ENCODE results near the gene AIF1L. TPM values are rescaled to one million over a fixed set of nuclear protein-coding genes. Genes with fewer than 3 reads are reported as not detected.
"Not testable (repeated sequence)": the region's sequence is repeated elsewhere in the genome, so short reads cannot be mapped to it uniquely, and the experiment has no call there.

Gene AIF1L
- total and polyA plus RNA-seq, 4 donors, result 0.61 to 1.8 (median 1.2) TPM

- TF ChIP-seq SP1 (IDR thresholded peaks at IDR 0.05) (no peak), JUND (IDR thresholded peaks at IDR 0.05) (no peak), GABPA (IDR thresholded peaks at IDR 0.05 in 1 of 2, conservative IDR thresholded peaks at IDR 0.05 in 1 of 2) (no peak), ZBTB33 (IDR thresholded peaks at IDR 0.05) (no peak), MAX (IDR thresholded peaks at IDR 0.05) (no peak), RXRA (IDR thresholded peaks at IDR 0.05) (no peak)
- WGBS, result 81% methylated on average over 13 of the region's 13 CpGs
- H3K4me1 ChIP-seq (ENCODE audit: control insufficient read depth in 4 of 4, insufficient read depth in 4 of 4, low read length in 3 of 4), result peaks cover 4 to 10% (median 6%) of the 10 kb centered on the region in 4 donors
- no peak overlapping the region for H3K4me3 ChIP-seq (ENCODE audit: low read depth in 1 of 3, low read length in 3 of 3)
- H3K36me3 ChIP-seq (ENCODE audit: control insufficient read depth in 4 of 4, insufficient read depth in 3 of 4, low read depth in 1 of 4, low read length in 3 of 4), result no peaks in the 10 kb centered on the region
- no peak for DNase-seq (ENCODE audit: low spot score)
- no peak overlapping the region for H3K9ac ChIP-seq (ENCODE audit: low read depth in 1 of 2, low read length in 2 of 2)
- H3K9me3 ChIP-seq (ENCODE audit: control insufficient read depth in 4 of 4, low read length in 3 of 4), result no peaks in the 10 kb centered on the region
- H3K27me3 ChIP-seq (ENCODE audit: control insufficient read depth in 4 of 4, insufficient read depth in 4 of 4, low read length in 3 of 4), result peaks cover 0 to 6% (median 3%) of the 10 kb centered on the region in 4 donors
- H3K27ac ChIP-seq (ENCODE audit: low read depth in 1 of 2, low read length in 2 of 2), result no peak overlapping the region
These were observed 2.2 kb downstream of the AIF1L start for GRCh38 chr9:131098391-131099101.

GRCh38 chr9:131099102-131099606, 2.8 kb downstream of the AIF1L start:
- H3K27me3 ChIP-seq (ENCODE audit: control insufficient read depth in 4 of 4, insufficient read depth in 4 of 4, low read length in 3 of 4), result peaks cover 0 to 6% (median 3%) of the 10 kb centered on the region in 4 donors
- peaks cover 4 to 10% (median 6%) of the 10 kb centered on the region in 4 donors for H3K4me1 ChIP-seq (ENCODE audit: control insufficient read depth in 4 of 4, insufficient read depth in 4 of 4, low read length in 3 of 4)
- no peak overlapping the region for H3K27ac ChIP-seq (ENCODE audit: low read depth in 1 of 2, low read length in 2 of 2)
- no peaks in the 10 kb centered on the region for H3K36me3 ChIP-seq (ENCODE audit: control insufficient read depth in 4 of 4, insufficient read depth in 3 of 4, low read depth in 1 of 4, low read length in 3 of 4)
- TF ChIP-seq RAD21 (IDR thresholded peaks at IDR 0.05) (no peak), JUND (IDR thresholded peaks at IDR 0.05) (no peak), MAX (IDR thresholded peaks at IDR 0.05) (no peak)
- 88% methylated on average over 8 of the region's 8 CpGs for WGBS
- H3K9me3 ChIP-seq (ENCODE audit: control insufficient read depth in 4 of 4, low read length in 3 of 4), result no peaks in the 10 kb centered on the region
- no peak for DNase-seq (ENCODE audit: low spot score)
- no peak overlapping the region for H3K4me3 ChIP-seq (ENCODE audit: low read depth in 1 of 3, low read length in 3 of 3)
- H3K9ac ChIP-seq (ENCODE audit: low read depth in 1 of 2, low read length in 2 of 2), result no peak overlapping the region

GRCh38 chr9:131099845-131100244, 3.5 kb downstream of the AIF1L start:
- H3K9me3 ChIP-seq (ENCODE audit: control insufficient read depth in 4 of 4, low read length in 3 of 4); H3K9ac ChIP-seq (ENCODE audit: low read depth in 1 of 2, low read length in 2 of 2); DNase-seq (ENCODE audit: low spot score); H3K36me3 ChIP-seq (ENCODE audit: control insufficient read depth in 4 of 4, insufficient read depth in 3 of 4, low read depth in 1 of 4, low read length in 3 of 4); H3K4me3 ChIP-seq (ENCODE audit: low read depth in 1 of 3, low read length in 3 of 3); H3K27ac ChIP-seq (ENCODE audit: low read depth in 1 of 2, low read length in 2 of 2); H3K27me3 ChIP-seq (ENCODE audit: control insufficient read depth in 4 of 4, insufficient read depth in 4 of 4, low read length in 3 of 4): not testable (repeated sequence)
- H3K4me1 ChIP-seq (ENCODE audit: control insufficient read depth in 4 of 4, insufficient read depth in 4 of 4, low read length in 3 of 4), result peaks cover 4 to 10% (median 6%) of the 10 kb centered on the region in 4 donors
- WGBS, result 91% methylated on average over 8 of the region's 8 CpGs

- TF ChIP-seq FOXA2 (IDR thresholded peaks at IDR 0.05) (no peak), CTCF (IDR thresholded peaks at IDR 0.05; ENCODE audit: low read depth, low read length, missing input control) (no peak), NR2F2 (IDR thresholded peaks at IDR 0.05) (no peak)
- Histone ChIP-seq H3K9ac (ENCODE audit: low read depth in 1 of 2, low read length in 2 of 2) (no peak overlapping the region), H3K36me3 (ENCODE audit: control insufficient read depth in 4 of 4, insufficient read depth in 3 of 4, low read depth in 1 of 4, low read length in 3 of 4) (no peaks in the 10 kb centered on the region), H3K4me1 (ENCODE audit: control insufficient read depth in 4 of 4, insufficient read depth in 4 of 4, low read length in 3 of 4) (peaks cover 4 to 10% (median 6%) of the 10 kb centered on the region in 4 donors), H3K9me3 (ENCODE audit: control insufficient read depth in 4 of 4, low read length in 3 of 4) (no peaks in the 10 kb centered on the region), H3K27ac (ENCODE audit: low read depth in 1 of 2, low read length in 2 of 2) (no peak overlapping the region), H3K27me3 (ENCODE audit: control insufficient read depth in 4 of 4, insufficient read depth in 4 of 4, low read length in 3 of 4) (peaks cover 0 to 6% (median 0%) of the 10 kb centered on the region in 4 donors), H3K4me3 (ENCODE audit: low read depth in 1 of 3, low read length in 3 of 3) (no peak overlapping the region)
- WGBS, result 88% methylated on average over 9 of the region's 9 CpGs
- no peak for DNase-seq (ENCODE audit: low spot score)
These were observed 4.1 kb downstream of the AIF1L start for GRCh38 chr9:131100445-131100844.
